GM19239 (cell line): ENCODE results near the gene SDC3.

ENCODE experiments used
- DNase-seq: peaks from one replicate; pipeline ENCODE4 v3.0.0; 2011; ENCODE audit warnings: low spot score; ENCODE audit not compliant: insufficient read length
- FAIRE-seq: peaks from 2 replicates; lab custom pipeline; 2011; peaks lifted over from hg19 to GRCh38; lab: Jason Lieb, UNC

Gene SDC3

DNA sequence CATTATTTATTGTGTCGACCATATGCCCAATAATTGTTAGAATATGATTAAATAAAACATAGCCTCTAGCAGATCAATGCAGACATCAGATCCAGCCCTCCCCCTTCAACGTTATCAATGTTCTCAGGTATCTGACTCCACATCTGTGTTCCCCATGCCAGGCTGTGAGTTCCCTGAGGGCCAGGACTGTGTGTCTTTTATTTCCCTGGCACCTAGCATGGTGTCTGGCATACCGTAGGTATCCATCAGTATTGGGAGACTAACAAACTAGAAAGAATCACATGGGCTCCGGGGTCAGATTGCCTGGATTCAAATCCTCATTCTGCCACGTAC lies 48.3 kb downstream of the SDC3 start:
- DNase-seq (no peak), FAIRE-seq (no peak)

- DNase-seq (no peak), FAIRE-seq (no peak)
Observed at GRCh38 chr1:30857964-30858363, 50.6 kb downstream of the SDC3 start.

DNA sequence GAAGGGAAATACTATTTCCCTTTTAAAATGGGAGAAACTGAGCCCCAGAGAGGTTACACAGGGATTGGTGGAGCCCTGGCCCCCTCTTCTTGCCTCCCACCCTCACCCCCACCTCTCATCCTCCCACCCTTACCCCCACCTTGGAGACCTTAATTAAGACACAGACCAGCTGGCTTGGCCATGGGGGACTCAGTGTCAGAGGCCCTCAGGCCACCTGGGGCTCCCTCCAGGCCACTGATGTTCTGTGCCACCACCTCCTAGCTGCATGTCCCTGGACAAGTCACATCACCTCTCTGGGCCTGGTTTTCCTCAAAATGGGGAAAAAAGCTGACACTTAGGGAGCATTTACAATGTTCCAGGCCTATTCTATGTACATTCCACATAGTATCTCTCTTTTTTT lies 51.5 kb downstream of the SDC3 start:
- no peak for FAIRE-seq

DNA sequence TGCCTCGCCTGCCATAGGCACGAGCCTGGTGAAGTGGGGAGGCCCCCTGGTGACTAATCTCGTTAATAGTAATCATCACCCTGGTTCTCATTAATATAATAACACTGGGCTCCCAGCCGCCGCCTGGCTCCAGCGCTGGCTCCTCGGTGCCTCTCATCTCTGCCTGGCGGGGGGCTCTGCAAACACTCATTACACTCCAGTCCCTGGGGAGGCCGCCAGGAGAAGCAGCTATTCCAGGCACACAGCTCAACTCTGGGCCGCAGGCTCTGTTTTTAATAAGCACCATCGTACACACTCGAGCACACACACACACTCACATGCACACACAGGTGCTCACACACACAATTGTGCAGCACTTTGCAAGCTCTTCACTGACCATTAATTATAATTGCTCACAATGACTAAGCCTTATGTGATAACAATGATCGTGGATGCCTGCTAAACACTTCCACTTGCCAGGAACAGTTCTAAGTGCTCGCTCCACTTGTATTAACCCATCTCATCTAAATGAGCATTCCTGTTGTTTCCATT lies 52.2 kb downstream of the SDC3 start:
- DNase-seq = no peak

More for the DNA sequence above, 51.5 kb downstream of the SDC3 start:
- no peak for DNase-seq

DNA sequence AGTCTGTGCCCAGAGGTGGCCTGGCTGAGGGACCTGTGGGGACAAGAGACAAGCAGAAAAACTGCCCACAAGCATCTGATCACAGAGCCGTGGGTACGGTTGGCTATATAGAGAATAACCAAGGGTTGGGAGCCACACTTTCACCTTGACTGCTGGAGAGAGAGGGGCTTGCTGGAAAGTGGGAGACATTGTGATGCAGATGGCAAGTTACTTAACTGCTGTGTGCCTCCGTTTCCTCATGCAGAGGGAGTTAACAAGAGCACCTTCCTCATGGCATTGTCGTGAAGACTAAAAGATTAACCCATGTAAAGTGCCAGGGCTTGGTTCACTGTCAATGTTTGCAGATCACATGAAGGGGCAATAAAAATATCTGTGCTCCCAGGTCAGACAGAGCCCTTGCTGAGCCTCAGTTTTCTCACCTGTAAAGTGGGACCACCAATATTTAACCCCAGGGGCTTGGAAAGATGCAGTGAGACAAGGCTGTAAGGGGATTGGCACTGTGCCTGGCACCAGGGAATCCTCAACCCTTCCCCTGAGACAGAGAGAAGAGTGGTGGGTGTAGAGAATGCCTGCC lies 52.8 kb downstream of the SDC3 start:
- FAIRE-seq (no peak), DNase-seq (no peak)

More for the DNA sequence above, 52.2 kb downstream of the SDC3 start:
- FAIRE-seq = no peak

DNA sequence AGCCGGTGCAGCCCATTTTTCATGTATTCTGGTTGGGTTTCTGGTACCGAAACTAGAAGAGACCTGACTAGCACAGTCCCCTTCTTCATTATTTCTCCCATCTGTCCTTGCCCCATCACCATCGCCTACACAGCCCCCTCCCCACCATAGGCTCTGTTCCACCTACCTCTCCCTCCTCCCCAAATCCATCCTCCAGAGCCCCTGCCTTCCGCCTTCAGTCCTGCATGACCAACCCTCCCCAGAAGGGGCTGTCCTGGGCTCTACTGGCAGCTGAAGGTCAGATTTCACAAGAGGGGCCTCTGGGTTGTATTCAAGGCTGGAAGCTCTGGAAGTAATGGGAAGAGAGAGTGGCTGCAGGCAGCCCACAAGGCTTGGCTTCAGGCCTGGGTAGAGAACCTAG lies 55.2 kb downstream of the SDC3 start:
- FAIRE-seq (no peak), DNase-seq (no peak)

- DNase-seq = no peak
- FAIRE-seq = no peak
Observed at GRCh38 chr1:30852026-30852425, 56.5 kb downstream of the SDC3 start.

DNA sequence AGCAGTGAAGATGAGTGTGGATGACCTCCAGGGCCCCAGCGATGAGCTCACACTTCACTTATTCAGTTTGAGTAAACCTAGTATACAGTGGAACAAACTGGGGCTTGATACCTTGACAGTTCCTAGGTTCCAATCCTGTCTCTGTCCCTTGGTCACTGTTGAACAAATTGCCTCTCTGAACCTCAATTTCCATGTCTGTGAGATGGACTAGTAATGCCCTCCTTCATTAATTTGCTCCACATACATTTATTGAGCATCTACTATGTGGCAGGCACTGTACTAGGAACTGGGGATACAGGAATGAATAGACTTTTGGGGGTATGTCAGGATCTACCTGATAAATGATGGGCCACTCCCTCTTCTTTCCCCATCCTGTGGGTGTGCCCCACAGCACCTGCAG lies 57.3 kb downstream of the SDC3 start:
- FAIRE-seq (no peak), DNase-seq (no peak)

- no peak for DNase-seq
- FAIRE-seq = no peak
Observed at GRCh38 chr1:30850607-30851006, 58.0 kb downstream of the SDC3 start.

GRCh38 chr1:30848130-30848529 lies 60.4 kb downstream of the SDC3 start:
- no peak for FAIRE-seq
- no peak for DNase-seq

DNA sequence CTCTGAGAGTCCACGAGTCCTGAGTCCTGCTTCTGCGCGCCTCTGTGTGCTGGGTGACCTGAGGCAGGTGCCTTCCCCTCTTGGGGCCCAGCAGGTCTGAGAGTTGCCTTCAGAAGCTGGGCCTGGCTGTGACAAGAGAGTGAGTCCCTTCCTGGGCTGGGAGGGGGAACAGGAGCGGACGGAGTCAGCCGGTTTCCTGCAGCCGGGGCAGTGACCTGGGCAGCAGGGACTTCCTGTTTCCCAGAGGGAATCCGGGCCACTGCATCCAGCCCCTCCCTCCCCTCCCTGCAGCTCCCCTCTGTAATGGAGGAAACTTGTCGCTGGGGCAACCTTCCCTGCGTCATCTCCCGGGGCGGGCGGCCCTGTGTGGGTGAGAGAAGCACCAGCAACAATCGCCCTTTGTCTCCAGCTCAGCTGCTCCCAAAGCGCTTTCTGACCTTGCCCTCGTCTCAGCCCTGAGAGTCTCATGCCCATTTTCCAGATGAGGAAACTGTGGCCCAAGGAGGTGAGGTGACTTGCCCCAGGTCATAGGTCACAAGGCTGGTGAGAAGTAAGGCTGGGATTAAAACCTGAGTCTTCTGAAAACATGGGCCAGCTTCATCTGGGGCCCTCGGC lies 61.1 kb downstream of the SDC3 start:
- no peak for DNase-seq
- FAIRE-seq = no peak

GRCh38 chr1:30846587-30846986 lies 62.0 kb downstream of the SDC3 start:
- DNase-seq (no peak), FAIRE-seq (no peak)

- DNase-seq (no peak), FAIRE-seq (no peak)
Observed at GRCh38 chr1:30845904-30846290, 62.7 kb downstream of the SDC3 start.

GRCh38 chr1:30845237-30845903 lies 63.2 kb downstream of the SDC3 start:
- FAIRE-seq (no peak), DNase-seq (no peak)

DNA sequence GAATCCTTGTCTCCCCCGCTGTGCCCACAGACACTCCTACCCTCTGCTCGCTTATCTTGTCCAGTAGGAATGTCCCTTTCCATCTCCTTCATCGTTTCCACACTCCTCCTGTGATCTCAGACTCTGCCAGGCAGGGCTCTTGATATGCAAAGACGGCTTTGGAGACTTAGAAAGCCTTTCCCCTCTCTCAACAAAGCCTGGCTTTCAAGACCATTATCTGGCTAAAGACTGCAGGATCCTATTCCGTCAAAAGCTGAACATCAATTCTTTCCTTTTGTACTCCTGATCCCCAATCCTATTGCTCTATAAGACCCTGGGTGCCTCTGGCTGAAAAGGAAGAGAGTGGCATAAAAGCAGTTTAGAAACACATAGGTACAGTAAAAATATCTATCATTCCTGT lies 63.9 kb downstream of the SDC3 start:
- FAIRE-seq (no peak), DNase-seq (no peak)

DNA sequence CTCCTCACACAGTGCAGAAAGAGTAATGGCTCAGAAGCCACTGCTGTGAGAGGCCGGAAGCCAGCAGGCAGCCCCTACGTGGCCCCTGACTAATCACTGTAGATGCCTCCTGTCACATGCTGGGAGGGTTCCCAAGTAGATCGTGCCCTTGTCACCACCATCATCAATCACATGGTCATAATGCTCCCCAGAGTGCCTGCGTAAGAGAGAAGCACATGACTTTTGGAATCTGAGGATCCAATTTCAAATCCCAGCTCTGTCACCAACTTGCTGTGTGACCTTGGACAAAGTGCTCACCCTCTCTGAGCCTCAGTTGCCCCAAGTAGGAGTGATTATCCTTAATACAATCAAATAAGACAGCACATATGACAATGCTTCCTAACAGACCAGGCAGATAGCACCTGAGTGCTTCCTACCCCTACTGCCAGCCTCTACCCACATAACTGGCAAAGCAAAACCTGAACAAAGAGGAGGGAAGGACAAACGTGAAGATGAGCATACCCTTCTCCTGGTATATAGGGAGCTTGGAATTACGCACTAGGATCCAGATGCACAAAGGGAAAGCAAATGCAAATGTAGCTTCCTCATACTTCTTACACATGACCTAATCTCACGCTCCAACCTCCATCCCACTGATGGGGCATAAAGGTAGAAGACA lies 65.7 kb downstream of the SDC3 start:
- FAIRE-seq (no peak), DNase-seq (no peak)

- FAIRE-seq (no peak), DNase-seq (no peak)
Observed at GRCh38 chr1:30840904-30841598, 67.5 kb downstream of the SDC3 start.

- no peak for DNase-seq
Observed at GRCh38 chr1:30839827-30840359, 68.7 kb downstream of the SDC3 start.

DNA sequence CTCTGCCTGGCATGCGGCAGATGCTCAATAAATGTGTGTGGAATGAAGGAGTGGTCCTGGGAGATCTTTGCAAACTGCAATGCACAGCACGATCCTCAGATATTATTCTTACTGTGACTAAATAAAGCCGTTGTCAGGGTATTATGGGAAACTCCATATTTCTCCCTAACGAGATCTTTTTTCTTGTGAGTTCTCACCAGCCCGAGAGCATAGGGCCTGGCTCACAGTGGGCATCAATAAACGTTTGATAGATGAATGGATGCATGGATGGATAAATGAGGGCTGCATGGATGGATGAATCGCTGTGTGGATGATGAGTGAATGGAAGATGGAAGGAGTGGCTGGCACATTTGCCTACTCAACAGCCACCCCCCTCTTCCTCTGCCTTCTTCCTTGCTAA lies 69.6 kb downstream of the SDC3 start:
- DNase-seq (no peak), FAIRE-seq (no peak)

More at GRCh38 chr1:30839827-30840359, 68.7 kb downstream of the SDC3 start:
- no peak for FAIRE-seq

DNA sequence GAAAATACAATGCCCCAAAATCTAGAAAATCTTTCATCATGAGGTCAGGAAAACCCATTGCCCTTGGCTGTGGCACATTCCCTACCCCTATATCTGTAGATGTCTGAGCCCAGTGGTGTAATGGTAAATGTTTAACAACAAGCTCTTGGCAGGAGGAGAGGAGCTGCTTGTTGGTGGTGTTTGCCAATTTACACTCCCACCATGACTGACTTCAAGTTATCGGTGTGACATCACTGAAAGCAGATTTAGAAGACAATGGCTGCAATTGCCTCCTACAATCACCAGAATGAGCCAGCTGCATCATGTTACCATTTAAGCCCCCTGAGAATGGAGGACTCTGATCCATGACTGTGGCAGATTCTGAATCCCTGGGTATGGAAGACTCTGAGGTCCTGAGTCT lies 70.9 kb downstream of the SDC3 start:
- FAIRE-seq (no peak), DNase-seq (no peak)
